Measurements from ENCODE around the gene CALR3.

The CALR3 gene

GRCh38 chr19:16463341-16463990, 32.5 kb downstream of the CALR3 start:
- TF ChIP-seq CTCF (IDR thresholded peaks at IDR 0.05; ENCODE audit: low read depth, low read length), result no peak
- no peak overlapping the region for H3K4me3 ChIP-seq (ENCODE audit: low read depth, low read length)
- no peak for DNase-seq (ENCODE audit: low read depth, low spot score)
- in situ Hi-C loops (cut with HindIII; ENCODE audit: low sequenced_read_pairs), result no loop called here

- TF ChIP-seq CTCF (IDR thresholded peaks at IDR 0.05; ENCODE audit: low read depth, low read length), result no peak
- no peak overlapping the region for H3K4me3 ChIP-seq (ENCODE audit: low read depth, low read length)
- no peak for DNase-seq (ENCODE audit: low read depth, low spot score)
- in situ Hi-C loops (cut with HindIII; ENCODE audit: low sequenced_read_pairs), result no loop called here
These were observed 33.2 kb downstream of the CALR3 start for GRCh38 chr19:16462757-16463250.

- in situ Hi-C loops (cut with HindIII; ENCODE audit: low sequenced_read_pairs), result no loop called here
- H3K4me3 ChIP-seq (ENCODE audit: low read depth, low read length), result no peak overlapping the region
- no peak for DNase-seq (ENCODE audit: low read depth, low spot score)
- TF ChIP-seq CTCF (IDR thresholded peaks at IDR 0.05; ENCODE audit: low read depth, low read length), result no peak
These were observed 34.3 kb downstream of the CALR3 start for GRCh38 chr19:16461630-16462051.

- H3K4me3 ChIP-seq (ENCODE audit: low read depth, low read length), result no peak overlapping the region
- DNase-seq (ENCODE audit: low read depth, low spot score), result no peak
- in situ Hi-C loops (cut with HindIII; ENCODE audit: low sequenced_read_pairs), result no loop called here
- no peak for TF ChIP-seq CTCF (IDR thresholded peaks at IDR 0.05; ENCODE audit: low read depth, low read length)
These were observed 35.5 kb downstream of the CALR3 start for GRCh38 chr19:16460454-16460853.

GRCh38 chr19:16459680-16460079, 36.3 kb downstream of the CALR3 start:
- DNase-seq (ENCODE audit: low read depth, low spot score), result no peak
- in situ Hi-C loops (cut with HindIII; ENCODE audit: low sequenced_read_pairs), result no loop called here
- H3K4me3 ChIP-seq (ENCODE audit: low read depth, low read length), result no peak overlapping the region
- TF ChIP-seq CTCF (IDR thresholded peaks at IDR 0.05; ENCODE audit: low read depth, low read length), result no peak

DNA sequence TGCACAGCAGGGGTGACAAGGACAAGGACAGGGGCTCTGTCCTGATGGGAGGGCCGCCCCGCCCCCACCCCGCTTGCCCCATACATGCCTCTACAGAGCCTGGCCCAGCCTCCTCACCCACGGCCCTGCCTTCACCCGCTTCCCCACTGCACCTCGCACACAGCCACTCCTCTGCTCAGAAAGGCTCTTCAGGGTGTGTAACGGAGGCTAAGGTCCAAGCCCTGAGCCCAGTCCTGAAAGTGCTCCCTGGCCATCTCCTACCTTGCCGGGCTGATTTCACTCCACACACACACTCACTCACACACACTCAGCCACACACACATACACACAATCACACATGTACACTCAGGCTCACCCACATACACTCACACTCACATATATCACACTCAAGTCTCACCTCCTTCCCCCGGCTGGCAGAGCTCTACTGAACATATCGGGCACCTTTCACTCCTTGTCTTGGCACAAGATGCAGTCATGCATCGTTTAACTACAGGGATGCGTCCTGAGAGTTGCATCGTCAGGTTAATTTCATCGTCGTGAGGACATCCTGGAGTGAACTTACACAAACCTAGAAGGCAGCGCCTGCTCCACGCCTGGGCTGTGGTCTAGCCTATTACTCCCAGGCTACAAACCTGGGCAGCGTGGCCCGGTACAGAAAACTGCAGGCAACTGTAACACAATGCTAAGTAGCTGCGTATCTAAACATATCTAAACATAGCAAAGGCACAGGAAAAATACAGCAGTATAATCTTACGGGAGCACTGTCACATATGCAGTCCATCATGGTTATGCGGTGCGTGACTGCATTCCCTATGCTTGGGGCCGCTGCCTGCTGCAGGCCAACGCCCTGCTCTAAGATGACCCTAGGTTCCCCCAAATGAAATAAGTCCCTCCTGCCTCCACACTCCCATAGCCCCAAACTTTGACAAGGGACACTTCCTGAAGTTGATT, 37.3 kb downstream of the CALR3 start:
- TF ChIP-seq CTCF (IDR thresholded peaks at IDR 0.05; ENCODE audit: low read depth, low read length), result no peak
- in situ Hi-C loops (cut with HindIII; ENCODE audit: low sequenced_read_pairs), result no loop called here
- H3K4me3 ChIP-seq (ENCODE audit: low read depth, low read length), result no peak overlapping the region
- DNase-seq (ENCODE audit: low read depth, low spot score), result no peak

Measured in astrocyte of the spinal cord (primary cell).